Activated T-cell treated with anti-CD3 and anti-CD28 coated beads, Interleukin-2, amount 50 U/mL, for 24 hours (primary cell): ENCODE results near the gene NFATC1.
"Not testable (repeated sequence)": the region's sequence is repeated elsewhere in the genome, so short reads cannot be mapped to it uniquely, and the experiment has no call there.

Source experiments
- DNase-seq: peaks from one replicate; pipeline ENCODE4 v3.0.0-alpha.2; 2020
- H3K27ac Mint-ChIP-seq: 2 replicates; pipeline ENCODE4 v1.8.0; 2020; ENCODE audit warnings: mild to moderate bottlenecking, mixed read lengths
- H3K27me3 Mint-ChIP-seq: 2 replicates; pipeline ENCODE4 v1.8.0; 2020; ENCODE audit warnings: mixed read lengths
- H3K36me3 Mint-ChIP-seq: 2 replicates; pipeline ENCODE4 v1.8.0; 2020; ENCODE audit warnings: low read depth, mixed read lengths
- H3K4me1 Mint-ChIP-seq: 2 replicates; pipeline ENCODE4 v1.8.0; 2020; ENCODE audit warnings: low read depth, mixed read lengths
- H3K4me3 Mint-ChIP-seq: 2 replicates; pipeline ENCODE4 v1.8.0; 2020; ENCODE audit warnings: mild to moderate bottlenecking, moderate library complexity, mixed read lengths
- H3K9me3 Mint-ChIP-seq: 2 replicates; pipeline ENCODE4 v1.8.0; 2020; ENCODE audit warnings: mixed read lengths

The NFATC1 gene

DNA sequence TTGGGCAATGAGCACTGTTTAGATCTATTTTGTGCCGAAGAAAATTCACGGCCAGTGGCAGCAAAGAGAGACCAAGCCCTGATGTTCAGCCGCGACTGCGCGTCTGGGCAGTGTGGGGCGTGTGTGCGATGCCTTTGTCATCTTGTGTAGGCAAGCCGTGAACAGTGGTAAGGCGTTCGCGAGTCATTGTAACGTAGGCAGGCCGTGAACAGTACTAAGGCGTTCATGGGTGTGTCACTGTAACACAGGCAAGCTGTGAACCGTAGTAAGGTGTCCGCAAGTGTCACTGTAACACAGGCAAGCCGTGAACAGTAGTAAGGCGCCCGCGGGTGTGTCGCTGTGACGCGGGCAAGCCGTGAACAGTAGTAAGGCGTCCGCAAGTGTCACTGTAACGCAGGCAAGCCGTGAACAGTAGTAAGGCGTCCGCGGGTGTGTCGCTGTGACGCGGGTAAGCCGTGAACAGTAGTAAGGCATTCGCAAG lies 99.9 kb downstream of the NFATC1 start:
- Mint-ChIP-seq H3K36me3 (peaks cover 83% of the 10 kb centered on the region), H3K9me3 (peaks cover 30% of the 10 kb centered on the region), H3K4me3 (no peak overlapping the region), H3K27ac (peak overlapping the region; percentile 68), H3K27me3 (no peaks in the 10 kb centered on the region), H3K4me1 (peaks cover 33% of the 10 kb centered on the region)
- DNase-seq, result no peak

DNA sequence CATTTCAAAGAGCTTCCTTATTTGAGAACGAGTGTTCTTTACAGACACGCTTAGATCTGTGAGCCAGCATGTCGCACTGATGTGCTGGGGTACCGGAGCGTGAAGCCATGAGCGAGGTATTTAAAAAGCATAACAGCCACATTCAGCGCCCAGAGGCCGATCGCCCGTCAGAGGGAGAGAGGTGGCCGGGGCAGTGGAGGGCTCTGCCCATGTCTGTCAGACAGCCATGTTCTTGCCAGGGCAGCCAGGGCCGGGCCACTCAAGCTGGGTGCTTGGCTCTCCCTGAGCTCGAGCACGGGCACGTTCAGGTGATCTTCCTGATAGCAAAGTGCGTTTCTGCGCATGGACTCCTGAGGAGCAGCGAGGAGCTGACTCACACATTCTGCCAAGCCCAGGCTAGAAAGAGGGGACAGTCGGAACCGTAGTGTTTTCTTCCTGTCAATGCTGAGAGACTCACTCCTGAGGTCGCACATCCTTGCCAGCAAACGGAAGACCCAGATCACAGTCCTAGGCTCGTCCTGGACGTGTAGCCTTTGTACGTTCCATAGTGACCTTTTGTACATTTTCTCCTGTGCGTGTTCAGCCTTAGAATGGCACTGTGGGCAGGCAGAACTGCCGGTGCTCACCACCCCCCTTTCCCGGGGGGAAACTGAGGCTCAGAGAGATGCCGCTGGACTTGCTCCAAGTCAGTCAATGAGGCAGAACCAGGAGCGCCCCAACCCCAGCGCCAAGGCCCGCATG lies 100.7 kb downstream of the NFATC1 start:
- Mint-ChIP-seq H3K36me3 (peaks cover 81% of the 10 kb centered on the region), H3K27me3 (no peaks in the 10 kb centered on the region), H3K4me3 (no peak overlapping the region), H3K9me3 (peaks cover 30% of the 10 kb centered on the region), H3K27ac (peak overlapping the region; percentile 47), H3K4me1 (peaks cover 26% of the 10 kb centered on the region)
- no peak for DNase-seq

DNA sequence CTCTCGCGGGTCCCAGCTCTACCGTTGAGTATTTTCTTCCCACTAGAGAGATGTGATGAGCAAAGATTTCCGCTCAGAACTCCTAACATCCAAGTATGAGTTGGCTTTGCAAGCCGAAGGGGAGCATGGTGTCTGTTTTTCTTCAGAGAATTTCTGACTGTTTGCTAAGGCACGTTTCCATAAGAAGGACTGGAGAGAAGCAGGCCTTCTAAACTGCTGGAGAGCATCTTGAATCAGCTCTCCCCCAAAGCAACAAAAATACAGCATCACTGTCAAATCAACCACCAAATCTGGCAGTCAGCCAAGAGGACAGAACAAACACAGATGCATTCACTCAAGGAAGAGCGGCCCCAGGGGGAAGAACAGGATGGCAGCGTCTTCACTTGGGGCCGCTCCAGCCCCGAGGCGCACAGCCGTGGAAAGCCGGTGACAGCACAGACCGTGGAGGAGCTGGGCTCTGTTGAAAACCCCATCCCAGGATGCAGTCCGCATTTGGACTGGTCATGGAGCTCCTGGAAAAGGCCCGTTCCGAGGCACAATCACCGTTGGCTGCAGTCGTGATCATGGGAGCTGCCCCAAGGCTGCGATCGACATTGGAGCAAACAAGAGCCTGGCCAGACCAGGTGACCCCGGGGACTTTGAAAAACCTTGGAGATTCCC lies 101.4 kb downstream of the NFATC1 start:
- H3K27ac Mint-ChIP-seq, result peak overlapping the region; percentile 47

DNA sequence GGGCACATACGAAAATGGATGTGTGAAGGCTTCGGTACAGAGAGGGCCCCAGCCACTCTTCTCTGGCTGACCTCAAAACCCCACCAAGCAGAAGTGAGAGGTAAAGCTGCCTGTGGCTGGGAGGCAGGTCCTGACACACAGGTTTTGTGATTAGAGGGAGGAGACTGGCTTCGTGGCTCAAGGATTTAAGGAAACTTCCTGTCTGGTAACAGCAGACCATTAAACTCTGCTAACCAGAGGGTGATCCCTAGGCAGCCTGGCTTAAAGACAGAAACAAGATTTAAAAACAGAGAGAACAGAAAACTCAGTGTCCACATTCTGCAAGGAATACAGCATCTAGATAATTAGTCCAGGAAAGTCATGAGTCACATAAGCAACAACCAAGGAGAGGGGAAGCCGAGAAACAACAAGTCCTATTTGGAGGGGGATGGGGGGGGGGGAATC lies 101.9 kb downstream of the NFATC1 start:
- no peak for DNase-seq
- Mint-ChIP-seq H3K4me3 (no peak overlapping the region), H3K27me3 (no peaks in the 10 kb centered on the region)

More for the DNA sequence above, 101.4 kb downstream of the NFATC1 start:
- peaks cover 79% of the 10 kb centered on the region for H3K36me3 Mint-ChIP-seq
- H3K27me3 Mint-ChIP-seq, result no peaks in the 10 kb centered on the region
- peaks cover 30% of the 10 kb centered on the region for H3K9me3 Mint-ChIP-seq
- H3K4me3 Mint-ChIP-seq, result no peak overlapping the region
- no peak for DNase-seq
- peaks cover 25% of the 10 kb centered on the region for H3K4me1 Mint-ChIP-seq

DNA sequence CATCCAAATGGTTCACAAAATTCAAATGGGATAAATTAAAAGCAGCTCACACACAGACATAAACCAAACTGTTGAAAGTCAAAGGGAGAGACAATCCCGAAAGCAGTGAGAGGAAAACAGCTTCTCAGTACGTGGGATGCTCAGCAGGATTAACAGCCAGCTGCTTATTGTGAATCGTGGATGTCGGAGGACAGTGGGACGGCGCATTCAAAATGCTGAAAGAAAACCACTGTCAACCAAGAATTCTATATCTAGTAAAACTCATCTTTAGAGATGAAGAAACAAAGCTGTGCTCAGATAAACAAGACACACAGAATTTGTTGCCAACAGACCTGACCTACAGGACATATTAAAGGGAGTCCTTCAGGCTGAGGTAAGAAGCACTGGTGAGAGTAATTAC lies 102.9 kb downstream of the NFATC1 start:
- peaks cover 36% of the 10 kb centered on the region for H3K4me1 Mint-ChIP-seq
- peaks cover 30% of the 10 kb centered on the region for H3K9me3 Mint-ChIP-seq
- no peak overlapping the region for H3K27ac Mint-ChIP-seq
- H3K27me3 Mint-ChIP-seq, result no peaks in the 10 kb centered on the region
- no peak overlapping the region for H3K4me3 Mint-ChIP-seq
- peaks cover 74% of the 10 kb centered on the region for H3K36me3 Mint-ChIP-seq
- no peak for DNase-seq

More for the DNA sequence above, 101.9 kb downstream of the NFATC1 start:
- Mint-ChIP-seq H3K36me3 (peaks cover 76% of the 10 kb centered on the region), H3K9me3 (peaks cover 30% of the 10 kb centered on the region), H3K4me1 (peaks cover 28% of the 10 kb centered on the region), H3K27ac (peak overlapping the region; percentile 47)

DNA sequence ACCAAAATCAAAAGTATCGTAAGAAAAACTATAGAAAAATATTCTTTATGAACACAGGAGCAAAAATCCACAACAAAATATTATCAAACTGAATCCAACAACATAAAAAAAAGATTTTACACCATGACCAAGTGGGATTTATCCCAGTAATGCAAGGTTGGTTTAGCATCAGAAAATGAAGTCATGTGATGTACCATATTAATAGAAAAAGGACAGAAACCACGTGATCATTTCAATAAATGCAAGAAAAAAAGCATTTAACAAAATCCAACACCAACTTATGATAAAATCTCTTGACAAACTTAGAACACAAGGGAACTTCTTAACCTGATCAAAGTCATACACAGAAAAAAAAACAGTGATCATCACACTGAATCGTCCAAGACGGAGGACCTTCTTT lies 105.3 kb downstream of the NFATC1 start:
- peaks cover 68% of the 10 kb centered on the region for H3K36me3 Mint-ChIP-seq
- H3K27me3 Mint-ChIP-seq, result no peaks in the 10 kb centered on the region
- DNase-seq, result no peak
- peak overlapping the region; percentile 40 for H3K27ac Mint-ChIP-seq
- H3K4me3 Mint-ChIP-seq, result no peak overlapping the region
- peaks cover 28% of the 10 kb centered on the region for H3K9me3 Mint-ChIP-seq
- peaks cover 48% of the 10 kb centered on the region for H3K4me1 Mint-ChIP-seq

DNA sequence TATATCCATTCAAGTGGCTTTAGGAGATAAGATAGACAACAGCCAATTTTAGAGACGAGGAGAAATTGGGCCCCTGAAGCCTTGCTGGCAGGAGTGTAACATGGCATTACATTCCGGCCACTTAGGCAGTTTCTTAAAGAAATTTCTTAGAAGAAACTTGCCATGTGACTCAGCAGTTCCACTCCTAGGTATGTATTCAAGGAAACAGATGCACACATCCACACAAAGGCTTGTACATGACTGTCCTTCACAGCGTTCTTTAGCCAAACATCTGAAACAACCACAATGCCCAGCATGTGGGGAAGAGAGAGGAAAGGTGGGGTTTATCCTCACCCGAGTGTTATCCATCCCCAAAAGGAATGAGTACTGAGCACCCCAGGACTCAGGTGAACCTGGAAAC lies 107.1 kb downstream of the NFATC1 start:
- Mint-ChIP-seq H3K27ac (peak overlapping the region; percentile 77), H3K27me3 (no peaks in the 10 kb centered on the region), H3K4me3 (no peak overlapping the region), H3K9me3 (peaks cover 24% of the 10 kb centered on the region), H3K36me3 (peaks cover 60% of the 10 kb centered on the region), H3K4me1 (peaks cover 62% of the 10 kb centered on the region)
- peak; percentile 31 for DNase-seq

DNA sequence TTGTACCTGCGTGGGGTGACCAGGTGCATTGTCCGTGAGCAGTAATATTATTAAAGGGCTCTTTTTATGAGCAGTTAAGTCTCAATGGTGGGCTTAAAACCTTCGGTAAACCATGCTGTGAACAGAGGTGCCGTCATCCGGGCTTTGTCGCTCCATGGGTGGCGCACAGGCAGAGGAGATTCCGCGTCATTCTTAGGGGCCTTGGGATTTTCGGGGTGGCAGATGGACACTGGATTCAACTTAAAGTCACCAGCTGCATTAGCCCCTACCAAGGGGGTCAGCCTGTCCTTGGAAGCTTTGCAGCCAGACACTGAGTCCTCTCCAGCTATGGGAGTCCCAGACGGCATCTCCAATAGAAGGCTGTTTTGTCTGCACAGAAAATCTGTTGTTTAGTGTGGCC lies 107.7 kb downstream of the NFATC1 start:
- Mint-ChIP-seq H3K9me3 (peaks cover 21% of the 10 kb centered on the region), H3K4me1 (peaks cover 68% of the 10 kb centered on the region), H3K4me3 (no peak overlapping the region), H3K36me3 (peaks cover 57% of the 10 kb centered on the region), H3K27me3 (no peaks in the 10 kb centered on the region), H3K27ac (peak overlapping the region; percentile 72)
- DNase-seq, result no peak

DNA sequence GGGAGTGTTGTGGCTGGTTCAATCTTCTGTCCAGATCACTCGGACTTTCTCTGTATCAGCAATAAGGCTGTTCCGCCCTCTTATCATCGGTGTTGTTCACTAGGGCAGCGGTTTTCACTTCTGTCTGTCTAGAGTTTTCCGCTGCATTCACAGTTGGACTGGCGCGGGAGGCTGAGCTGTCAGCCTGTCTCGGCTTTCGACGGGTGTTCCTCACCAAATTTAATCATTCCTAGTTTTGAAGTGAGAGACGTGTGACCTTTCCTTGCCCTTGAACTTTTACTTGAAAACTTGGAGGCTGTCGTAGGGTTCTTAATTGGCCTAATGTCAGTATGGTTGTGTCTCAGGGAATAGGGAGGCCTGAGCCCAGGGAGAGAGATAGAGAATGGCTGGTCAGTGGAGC lies 108.3 kb downstream of the NFATC1 start:
- no peak for DNase-seq
- H3K27me3 Mint-ChIP-seq, result no peaks in the 10 kb centered on the region
- H3K27ac Mint-ChIP-seq, result peak overlapping the region; percentile 72
- H3K4me3 Mint-ChIP-seq, result no peak overlapping the region
- H3K4me1 Mint-ChIP-seq, result peaks cover 68% of the 10 kb centered on the region
- H3K36me3 Mint-ChIP-seq, result peaks cover 53% of the 10 kb centered on the region
- peaks cover 15% of the 10 kb centered on the region for H3K9me3 Mint-ChIP-seq

DNA sequence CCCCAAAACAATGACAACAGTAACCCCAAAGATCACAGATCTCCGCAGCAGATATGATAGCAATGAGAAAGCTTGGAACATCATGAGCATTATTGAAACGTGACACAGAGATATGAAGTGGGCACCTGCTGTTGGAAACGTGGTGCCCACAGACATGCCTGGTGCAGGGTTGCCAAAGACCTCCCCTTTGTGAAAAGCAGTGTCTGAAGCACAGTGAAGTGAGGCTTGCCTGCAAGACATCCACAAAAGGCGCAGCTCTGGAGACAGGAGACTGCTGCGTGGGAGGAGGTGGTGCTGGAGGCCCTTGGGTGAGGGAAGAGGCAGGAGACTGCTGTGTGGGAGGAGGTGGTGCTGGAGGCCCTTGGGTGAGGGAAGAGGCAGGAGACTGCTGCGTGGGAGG lies 108.8 kb downstream of the NFATC1 start:
- peaks cover 66% of the 10 kb centered on the region for H3K4me1 Mint-ChIP-seq
- peaks cover 10% of the 10 kb centered on the region for H3K9me3 Mint-ChIP-seq
- DNase-seq, H3K27me3 Mint-ChIP-seq: not testable (repeated sequence)
- H3K27ac Mint-ChIP-seq, result peak overlapping the region; percentile 72
- peaks cover 53% of the 10 kb centered on the region for H3K36me3 Mint-ChIP-seq
- peak overlapping the region; percentile 24 for H3K4me3 Mint-ChIP-seq

DNA sequence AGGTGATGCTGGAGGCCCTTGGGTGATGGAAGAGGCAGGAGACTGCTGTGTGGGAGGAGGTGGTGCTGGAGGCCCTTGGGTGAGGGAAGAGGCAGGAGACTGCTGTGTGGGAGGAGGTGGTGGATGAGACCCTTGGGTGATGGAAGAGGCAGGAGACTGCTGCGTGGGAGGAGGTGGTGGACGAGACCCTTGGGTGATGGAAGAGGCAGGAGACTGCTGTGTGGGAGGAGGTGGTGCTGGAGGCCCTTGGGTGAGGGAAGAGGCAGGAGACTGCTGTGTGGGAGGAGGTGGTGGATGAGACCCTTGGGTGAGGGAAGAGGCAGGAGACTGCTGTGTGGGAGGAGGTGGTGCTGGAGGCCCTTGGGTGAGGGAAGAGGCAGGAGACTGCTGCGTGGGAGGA lies 109.7 kb downstream of the NFATC1 start:
- DNase-seq, H3K4me3 Mint-ChIP-seq: not testable (repeated sequence)
- H3K4me1 Mint-ChIP-seq, result peaks cover 67% of the 10 kb centered on the region

DNA sequence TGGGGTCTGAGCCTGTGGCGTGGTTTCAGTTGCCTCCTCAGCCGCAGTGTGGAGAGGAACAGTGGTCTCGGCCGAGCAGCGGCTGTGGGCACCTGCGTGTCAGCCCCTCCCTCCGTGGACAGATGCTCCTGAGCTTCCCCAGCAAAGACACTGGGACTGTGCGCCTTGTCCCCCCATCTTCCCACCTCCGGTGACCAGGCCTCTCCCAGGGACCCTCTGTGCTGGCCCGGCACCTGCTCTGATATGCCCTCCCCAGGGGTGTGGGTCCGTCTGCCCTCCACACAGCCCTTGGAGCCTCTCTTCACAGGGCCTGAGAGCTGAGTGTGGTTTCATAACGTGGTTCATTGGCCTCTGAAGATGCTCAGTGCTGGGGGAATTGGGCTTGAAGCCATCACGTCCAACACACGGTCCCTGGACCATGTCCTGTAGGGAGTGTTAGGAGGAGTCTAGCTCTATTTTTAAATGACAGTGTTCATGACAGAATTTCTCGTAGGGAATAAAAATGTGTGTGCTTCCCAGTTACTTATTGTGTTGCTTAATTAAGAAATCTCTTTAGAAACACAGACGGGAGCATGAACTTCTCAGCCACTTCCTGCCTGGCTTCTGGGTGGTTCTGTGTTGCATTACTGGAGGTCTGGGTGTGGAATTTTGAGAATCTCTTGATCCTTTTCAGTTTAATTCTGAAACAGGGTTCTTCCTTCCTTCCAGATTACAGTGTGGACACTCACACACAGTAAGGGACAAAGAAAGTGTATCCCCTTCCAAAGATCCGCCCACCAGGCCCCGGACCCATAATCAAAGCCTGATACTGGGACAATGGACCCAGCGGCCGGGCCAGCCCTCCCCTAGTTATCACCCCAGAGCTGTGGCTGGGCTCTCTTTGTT lies 110.7 kb downstream of the NFATC1 start:
- Mint-ChIP-seq H3K27me3 (no peaks in the 10 kb centered on the region), H3K4me1 (peaks cover 67% of the 10 kb centered on the region), H3K27ac (peak overlapping the region; percentile 91), H3K9me3 (no peaks in the 10 kb centered on the region), H3K4me3 (peak overlapping the region; percentile 53), H3K36me3 (peaks cover 54% of the 10 kb centered on the region)
- DNase-seq, result no peak

More for the DNA sequence above, 109.7 kb downstream of the NFATC1 start:
- peaks cover 53% of the 10 kb centered on the region for H3K36me3 Mint-ChIP-seq
- H3K9me3 Mint-ChIP-seq, H3K27me3 Mint-ChIP-seq: not testable (repeated sequence)
- peak overlapping the region; percentile 91 for H3K27ac Mint-ChIP-seq

DNA sequence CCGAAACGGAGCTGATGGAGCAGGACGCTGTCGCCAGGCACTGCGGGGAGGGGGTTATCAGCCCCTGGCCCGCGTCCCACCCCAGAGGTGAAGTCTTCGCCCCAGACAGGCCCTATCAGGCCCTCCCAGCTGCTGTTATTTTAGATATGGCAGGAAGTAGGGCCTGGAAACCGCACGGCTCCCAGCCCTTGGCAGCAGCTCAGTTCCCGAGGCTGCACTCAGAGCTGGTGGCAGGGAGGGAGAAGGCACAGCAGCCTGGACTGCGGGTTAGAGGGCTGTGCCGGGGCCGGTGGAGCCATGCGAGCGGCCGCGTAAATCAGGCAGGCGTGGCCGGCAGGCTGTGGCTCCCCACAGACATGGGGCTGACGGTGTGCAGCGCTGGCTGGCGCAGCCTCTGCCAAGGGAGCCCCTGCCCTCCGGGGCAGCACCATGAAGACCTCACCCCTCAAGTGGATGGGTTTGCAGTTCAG lies 111.4 kb downstream of the NFATC1 start:
- Mint-ChIP-seq H3K27ac (peak overlapping the region; percentile 91), H3K9me3 (no peaks in the 10 kb centered on the region), H3K36me3 (peaks cover 56% of the 10 kb centered on the region), H3K4me1 (peaks cover 63% of the 10 kb centered on the region), H3K27me3 (no peaks in the 10 kb centered on the region), H3K4me3 (peak overlapping the region; percentile 53)
- peak; percentile 63 for DNase-seq
